ENCODE data around the gene DNAJA4.

DNAJA4 gene

GRCh38 chr15:78329625-78330024, 65.3 kb downstream of the DNAJA4 start:
- Histone ChIP-seq H3K36me3 (ENCODE audit: insufficient read depth, low read length) (no peaks in the 10 kb centered on the region), H3K4me1 (ENCODE audit: insufficient read depth, low read length) (peaks cover 31% of the 10 kb centered on the region), H2AFZ (ENCODE audit: low read depth, low read length) (no peak overlapping the region), H3K27me3 (ENCODE audit: insufficient read depth, low read length) (no peaks in the 10 kb centered on the region), H3K9me3 (ENCODE audit: low read length) (peaks cover 2% of the 10 kb centered on the region), H3K4me3 (ENCODE audit: low read length) (no peak overlapping the region)

Measured in neuron (in vitro differentiated cells).